Measurements from ENCODE around the gene MNAT1. TPM values are rescaled to one million over a fixed set of nuclear protein-coding genes. Genes with fewer than 3 reads are reported as not detected.

MNAT1 gene
- total RNA-seq, 1 experiment from 2014 or later = 44.6 TPM

DNA sequence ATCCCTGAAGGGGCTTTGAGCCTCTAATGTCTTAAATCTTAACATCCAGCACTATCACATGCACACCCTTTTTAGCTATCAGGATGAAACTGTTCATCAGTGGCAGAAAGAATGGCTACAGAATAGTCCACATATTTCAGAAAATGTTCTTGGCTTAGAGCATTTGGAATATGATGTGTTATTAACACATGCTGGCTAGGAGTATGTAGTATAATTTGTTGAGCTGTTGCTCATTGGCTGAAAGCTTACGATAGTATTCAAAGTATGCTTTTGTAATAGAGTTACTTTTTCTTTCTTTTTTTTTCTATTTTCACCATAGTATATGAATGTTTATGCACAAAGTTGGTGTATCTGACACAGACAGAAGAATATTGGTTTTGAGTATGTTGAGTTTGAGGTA is 55.1 kb downstream of the MNAT1 start:
- no TSS peak for BruUV-seq (replicated peaks)
- no peak for DNase-seq
- CTCF ChIA-PET = no interaction called here
- H3K27me3 Mint-ChIP-seq (ENCODE audit: unreplicated experiment) = no peaks in the 10 kb centered on the region
- TF ChIP-seq, protein P1, sequence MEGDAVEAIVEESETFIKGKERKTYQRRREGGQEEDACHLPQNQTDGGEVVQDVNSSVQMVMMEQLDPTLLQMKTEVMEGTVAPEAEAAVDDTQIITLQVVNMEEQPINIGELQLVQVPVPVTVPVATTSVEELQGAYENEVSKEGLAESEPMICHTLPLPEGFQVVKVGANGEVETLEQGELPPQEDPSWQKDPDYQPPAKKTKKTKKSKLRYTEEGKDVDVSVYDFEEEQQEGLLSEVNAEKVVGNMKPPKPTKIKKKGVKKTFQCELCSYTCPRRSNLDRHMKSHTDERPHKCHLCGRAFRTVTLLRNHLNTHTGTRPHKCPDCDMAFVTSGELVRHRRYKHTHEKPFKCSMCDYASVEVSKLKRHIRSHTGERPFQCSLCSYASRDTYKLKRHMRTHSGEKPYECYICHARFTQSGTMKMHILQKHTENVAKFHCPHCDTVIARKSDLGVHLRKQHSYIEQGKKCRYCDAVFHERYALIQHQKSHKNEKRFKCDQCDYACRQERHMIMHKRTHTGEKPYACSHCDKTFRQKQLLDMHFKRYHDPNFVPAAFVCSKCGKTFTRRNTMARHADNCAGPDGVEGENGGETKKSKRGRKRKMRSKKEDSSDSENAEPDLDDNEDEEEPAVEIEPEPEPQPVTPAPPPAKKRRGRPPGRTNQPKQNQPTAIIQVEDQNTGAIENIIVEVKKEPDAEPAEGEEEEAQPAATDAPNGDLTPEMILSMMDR (IDR thresholded peaks at IDR 0.05; ENCODE audit: unreplicated experiment) = no peak
- H3K27ac Mint-ChIP-seq (ENCODE audit: unreplicated experiment) = no peak overlapping the region
- no peaks in the 10 kb centered on the region for H3K4me1 Mint-ChIP-seq (ENCODE audit: low read depth, unreplicated experiment)
- H3K4me3 Mint-ChIP-seq (ENCODE audit: low read depth, unreplicated experiment) = no peak overlapping the region
- intact Hi-C loops (cut with micrococcal nuclease; ENCODE audit: unreplicated experiment) = no loop called here
- no peaks in the 10 kb centered on the region for H3K36me3 Mint-ChIP-seq (ENCODE audit: insufficient read depth, unreplicated experiment)
- H3K9me3 Mint-ChIP-seq (ENCODE audit: low read depth, unreplicated experiment) = no peaks in the 10 kb centered on the region

- BruUV-seq (replicated peaks) = no TSS peak
- intact Hi-C loops (cut with micrococcal nuclease; ENCODE audit: unreplicated experiment) = no loop called here
- Mint-ChIP-seq H3K9me3 (ENCODE audit: low read depth, unreplicated experiment) (no peaks in the 10 kb centered on the region), H3K27me3 (ENCODE audit: unreplicated experiment) (no peaks in the 10 kb centered on the region), H3K36me3 (ENCODE audit: insufficient read depth, unreplicated experiment) (no peaks in the 10 kb centered on the region), H3K27ac (ENCODE audit: unreplicated experiment) (no peak overlapping the region), H3K4me3 (ENCODE audit: low read depth, unreplicated experiment) (no peak overlapping the region), H3K4me1 (ENCODE audit: low read depth, unreplicated experiment) (no peaks in the 10 kb centered on the region)
- CTCF ChIA-PET = no interaction called here
- DNase-seq = no peak
- TF ChIP-seq, protein P1 (IDR thresholded peaks at IDR 0.05; ENCODE audit: unreplicated experiment) = no peak
Observed at GRCh38 chr14:60790850-60791249, 56.3 kb downstream of the MNAT1 start.

- DNase-seq = no peak
- Mint-ChIP-seq H3K4me3 (ENCODE audit: low read depth, unreplicated experiment) (no peak overlapping the region), H3K27me3 (ENCODE audit: unreplicated experiment) (no peaks in the 10 kb centered on the region), H3K4me1 (ENCODE audit: low read depth, unreplicated experiment) (no peaks in the 10 kb centered on the region), H3K36me3 (ENCODE audit: insufficient read depth, unreplicated experiment) (no peaks in the 10 kb centered on the region), H3K9me3 (ENCODE audit: low read depth, unreplicated experiment) (no peaks in the 10 kb centered on the region), H3K27ac (ENCODE audit: unreplicated experiment) (no peak overlapping the region)
- intact Hi-C loops (cut with micrococcal nuclease; ENCODE audit: unreplicated experiment) = loop anchor here (5.0 kb wide), 1 partner anchor 54 kb away; no protein-coding TSS in a partner anchor
- CTCF ChIA-PET = no interaction called here
- BruUV-seq (replicated peaks) = no TSS peak
- TF ChIP-seq, protein P1 (IDR thresholded peaks at IDR 0.05; ENCODE audit: unreplicated experiment) = no peak
Observed at GRCh38 chr14:60796434-60796833, 61.9 kb downstream of the MNAT1 start.

DNA sequence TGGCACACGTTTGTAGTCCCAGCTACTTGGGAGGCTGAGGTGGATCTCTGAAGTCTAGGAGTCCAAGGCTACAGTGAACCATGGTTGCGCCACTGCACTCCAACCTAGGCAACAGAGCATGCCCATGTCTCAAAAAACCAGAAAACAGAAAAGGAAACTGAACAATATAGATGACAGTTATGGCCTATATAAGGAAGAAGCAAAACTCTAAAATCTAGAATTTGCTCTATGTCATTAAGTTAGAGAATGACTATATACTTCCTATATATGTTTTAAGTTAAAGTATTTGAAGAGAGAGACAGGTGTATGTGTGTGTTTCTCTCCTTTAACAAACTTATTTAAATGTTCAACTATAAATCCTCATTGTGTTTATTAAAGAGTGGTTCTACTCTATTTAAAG is 65.8 kb downstream of the MNAT1 start:
- Mint-ChIP-seq H3K27ac (ENCODE audit: unreplicated experiment) (no peak overlapping the region), H3K4me1 (ENCODE audit: low read depth, unreplicated experiment) (no peaks in the 10 kb centered on the region), H3K36me3 (ENCODE audit: insufficient read depth, unreplicated experiment) (no peaks in the 10 kb centered on the region), H3K4me3 (ENCODE audit: low read depth, unreplicated experiment) (no peak overlapping the region), H3K9me3 (ENCODE audit: low read depth, unreplicated experiment) (no peaks in the 10 kb centered on the region), H3K27me3 (ENCODE audit: unreplicated experiment) (no peaks in the 10 kb centered on the region)
- CTCF ChIA-PET = no interaction called here
- DNase-seq = no peak
- BruUV-seq (replicated peaks) = no TSS peak
- TF ChIP-seq, protein P1 (IDR thresholded peaks at IDR 0.05; ENCODE audit: unreplicated experiment) = no peak
- intact Hi-C loops (cut with micrococcal nuclease; ENCODE audit: unreplicated experiment) = no loop called here
